ENCODE measurements around the gene COL8A1. TPM values are rescaled to one million over a fixed set of nuclear protein-coding genes. Genes with fewer than 3 reads are reported as not detected.
A peak's percentile ranks its signal among the peaks of the same experiment; 100 is the strongest.

Gene COL8A1
- total RNA-seq, 1 donor, result 324 TPM

DNA sequence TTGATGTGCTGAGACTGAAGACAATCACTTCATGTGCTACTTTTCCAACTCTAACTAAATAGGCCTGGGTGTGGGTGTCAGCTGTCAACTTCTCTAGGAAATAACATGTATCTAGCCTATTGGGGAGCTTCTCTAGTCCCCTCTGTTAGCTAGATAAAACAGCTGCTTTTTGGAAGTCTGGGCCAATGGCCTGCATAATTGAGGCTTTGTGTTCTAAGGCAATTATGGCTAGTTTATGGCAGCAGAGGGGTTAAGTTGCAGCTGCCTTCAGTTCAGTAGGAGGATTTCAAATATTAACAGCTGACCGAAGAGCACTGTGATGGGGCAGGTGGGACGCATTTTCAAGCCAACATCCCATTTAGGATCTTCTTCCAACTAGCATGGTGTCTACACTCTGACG lies 6.4 kb downstream of the COL8A1 start:
- no peak for DNase-seq (ENCODE audit: low read depth)
- TF ChIP-seq, protein P1, sequence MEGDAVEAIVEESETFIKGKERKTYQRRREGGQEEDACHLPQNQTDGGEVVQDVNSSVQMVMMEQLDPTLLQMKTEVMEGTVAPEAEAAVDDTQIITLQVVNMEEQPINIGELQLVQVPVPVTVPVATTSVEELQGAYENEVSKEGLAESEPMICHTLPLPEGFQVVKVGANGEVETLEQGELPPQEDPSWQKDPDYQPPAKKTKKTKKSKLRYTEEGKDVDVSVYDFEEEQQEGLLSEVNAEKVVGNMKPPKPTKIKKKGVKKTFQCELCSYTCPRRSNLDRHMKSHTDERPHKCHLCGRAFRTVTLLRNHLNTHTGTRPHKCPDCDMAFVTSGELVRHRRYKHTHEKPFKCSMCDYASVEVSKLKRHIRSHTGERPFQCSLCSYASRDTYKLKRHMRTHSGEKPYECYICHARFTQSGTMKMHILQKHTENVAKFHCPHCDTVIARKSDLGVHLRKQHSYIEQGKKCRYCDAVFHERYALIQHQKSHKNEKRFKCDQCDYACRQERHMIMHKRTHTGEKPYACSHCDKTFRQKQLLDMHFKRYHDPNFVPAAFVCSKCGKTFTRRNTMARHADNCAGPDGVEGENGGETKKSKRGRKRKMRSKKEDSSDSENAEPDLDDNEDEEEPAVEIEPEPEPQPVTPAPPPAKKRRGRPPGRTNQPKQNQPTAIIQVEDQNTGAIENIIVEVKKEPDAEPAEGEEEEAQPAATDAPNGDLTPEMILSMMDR (IDR thresholded peaks at IDR 0.05; ENCODE audit: insufficient read depth, low read depth, low read length), result no peak
- H3K4me3 ChIP-seq (ENCODE audit: low read depth, low read length), result no peak overlapping the region

DNA sequence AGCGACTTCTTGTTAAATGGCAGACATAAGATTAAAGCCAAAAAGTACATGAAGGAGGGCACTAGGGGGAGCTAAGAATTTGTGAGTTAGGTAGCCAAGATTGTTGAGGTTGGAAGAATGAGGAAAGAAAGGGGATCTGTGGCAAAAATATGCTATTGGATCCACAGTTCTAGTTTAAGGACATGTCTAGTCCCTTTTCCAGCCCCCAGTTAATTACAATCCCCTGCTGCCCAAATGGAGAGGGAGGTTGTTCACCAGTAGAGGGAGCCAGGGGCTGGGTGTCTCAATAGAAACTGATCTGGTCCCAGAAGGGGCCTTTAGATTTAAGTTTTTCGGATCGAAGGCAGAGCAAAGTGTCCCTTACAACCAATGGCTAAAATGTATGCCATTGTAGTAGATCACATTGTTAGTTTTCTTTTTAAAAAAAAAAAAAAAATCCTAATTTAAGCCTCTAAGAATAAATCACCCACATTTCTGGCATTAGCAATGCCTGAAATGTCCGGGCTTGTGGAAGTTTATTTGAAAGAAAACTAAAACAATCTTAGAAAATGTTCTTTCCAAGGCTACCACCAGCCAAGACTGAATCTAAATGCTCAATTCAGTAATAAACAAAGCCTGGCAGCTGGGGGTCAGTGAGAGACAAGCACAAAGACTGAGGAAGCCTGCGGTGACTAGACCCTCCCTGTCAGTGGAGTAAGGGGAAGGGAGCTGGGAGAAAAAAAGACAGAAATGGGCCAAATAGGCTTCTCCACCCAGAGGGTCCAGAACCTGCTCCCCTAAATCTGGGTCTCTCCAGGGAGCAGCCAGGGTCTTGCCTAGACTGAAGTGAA lies 7.1 kb downstream of the COL8A1 start:
- H3K4me3 ChIP-seq (ENCODE audit: low read depth, low read length), result no peak overlapping the region
- DNase-seq (ENCODE audit: low read depth), result peak; percentile 75
- TF ChIP-seq, protein P1 (IDR thresholded peaks at IDR 0.05; ENCODE audit: insufficient read depth, low read depth, low read length), result peak; percentile 78

DNA sequence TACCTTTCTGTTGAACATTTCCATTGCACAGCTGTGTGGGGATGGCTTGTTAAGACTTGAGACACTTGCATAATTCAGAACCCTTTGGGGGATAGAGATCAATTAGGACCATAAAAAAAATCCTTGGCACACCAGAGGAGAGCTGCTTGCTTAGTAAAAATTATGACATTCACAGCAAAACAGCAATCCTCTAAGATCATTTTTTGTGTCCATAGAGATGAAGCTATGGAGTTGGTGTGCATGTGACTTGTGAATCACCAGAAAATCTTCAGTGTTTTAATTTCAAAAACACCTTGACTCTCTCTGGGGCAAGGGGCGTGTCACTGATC lies 7.7 kb downstream of the COL8A1 start:
- TF ChIP-seq, protein P1 (IDR thresholded peaks at IDR 0.05; ENCODE audit: insufficient read depth, low read depth, low read length), result no peak
- no peak overlapping the region for H3K4me3 ChIP-seq (ENCODE audit: low read depth, low read length)
- DNase-seq (ENCODE audit: low read depth), result no peak

DNA sequence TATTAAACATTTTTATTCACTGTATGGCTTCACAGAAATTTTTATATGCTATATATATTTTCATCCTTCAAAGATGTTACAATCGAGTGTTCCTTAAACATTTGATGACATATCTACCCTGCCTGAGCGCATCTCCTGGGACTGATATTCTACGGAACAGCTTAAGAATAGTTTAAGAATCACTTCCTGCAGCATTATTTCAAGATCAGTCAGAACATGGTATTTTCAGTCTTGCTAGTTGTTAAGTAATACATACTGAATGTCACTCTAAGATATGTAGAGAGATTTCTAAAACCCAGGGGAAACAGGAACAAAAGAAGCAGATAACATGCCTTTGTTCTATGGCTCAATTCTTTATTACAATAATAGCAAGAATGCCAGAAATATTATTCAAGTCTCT lies 8.7 kb downstream of the COL8A1 start:
- no peak for DNase-seq (ENCODE audit: low read depth)
- no peak overlapping the region for H3K4me3 ChIP-seq (ENCODE audit: low read depth, low read length)
- TF ChIP-seq, protein P1 (IDR thresholded peaks at IDR 0.05; ENCODE audit: insufficient read depth, low read depth, low read length), result no peak

DNA sequence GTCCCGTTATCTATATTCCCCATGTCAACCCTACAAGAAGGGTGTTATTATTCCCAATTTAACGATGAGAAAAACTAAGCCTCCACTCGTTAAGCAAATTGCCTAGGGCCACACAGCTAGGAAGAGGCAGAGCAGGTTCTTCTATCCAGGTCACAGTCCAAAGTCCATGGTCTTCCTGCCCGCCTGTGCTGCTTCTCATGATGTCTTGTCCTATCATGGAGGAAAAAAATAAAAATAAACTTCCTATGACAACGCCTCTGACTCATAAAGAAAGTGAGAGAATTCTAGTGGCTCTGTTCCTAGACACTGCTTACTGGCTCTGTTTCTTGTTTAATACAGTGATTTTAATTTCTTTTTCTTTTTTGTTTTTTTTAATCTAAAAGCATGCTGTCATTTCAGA lies 9.7 kb downstream of the COL8A1 start:
- TF ChIP-seq, protein P1 (IDR thresholded peaks at IDR 0.05; ENCODE audit: insufficient read depth, low read depth, low read length), result no peak
- DNase-seq (ENCODE audit: low read depth), result peak; percentile 60
- no peak overlapping the region for H3K4me3 ChIP-seq (ENCODE audit: low read depth, low read length)

DNA sequence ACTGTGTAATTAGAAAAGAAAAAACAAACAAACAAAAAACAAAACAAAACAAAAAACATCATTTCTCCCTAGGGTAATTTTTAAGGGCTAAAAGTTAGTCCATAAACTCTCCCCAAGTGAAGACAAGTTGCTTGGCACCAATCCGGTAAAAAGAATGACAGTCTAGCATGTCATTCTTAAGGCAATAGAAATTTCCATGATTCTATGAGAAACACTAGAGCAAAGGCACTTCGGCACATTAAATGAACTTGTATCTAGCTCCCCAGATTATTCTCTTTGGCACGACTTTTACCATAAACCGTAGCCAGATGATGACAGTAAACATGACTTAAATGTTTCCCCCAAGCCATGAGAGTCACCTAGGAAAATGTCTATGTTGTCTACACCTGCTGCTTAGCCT lies 10.1 kb downstream of the COL8A1 start:
- no peak overlapping the region for H3K4me3 ChIP-seq (ENCODE audit: low read depth, low read length)
- TF ChIP-seq, protein P1 (IDR thresholded peaks at IDR 0.05; ENCODE audit: insufficient read depth, low read depth, low read length), result no peak
- no peak for DNase-seq (ENCODE audit: low read depth)

DNA sequence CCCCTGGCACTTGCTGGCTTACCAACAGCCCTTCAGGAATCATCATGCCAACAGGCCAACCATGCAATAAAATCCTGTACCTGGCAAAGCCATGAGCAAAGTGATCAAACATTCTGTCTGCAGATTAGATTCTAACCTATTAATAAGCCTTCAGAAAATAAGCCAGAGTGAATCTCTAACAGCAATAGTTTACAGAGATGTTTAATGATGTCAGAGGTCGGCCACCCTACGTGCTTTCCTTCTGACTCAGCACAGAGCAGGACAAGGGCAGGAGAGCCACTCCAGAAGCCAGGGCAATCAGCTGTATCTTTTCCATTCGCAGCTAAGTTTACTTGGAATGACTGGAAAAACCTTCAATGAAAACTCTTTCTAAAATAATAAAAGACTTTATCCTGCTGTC lies 13.1 kb downstream of the COL8A1 start:
- TF ChIP-seq, protein P1 (IDR thresholded peaks at IDR 0.05; ENCODE audit: insufficient read depth, low read depth, low read length), result no peak
- no peak overlapping the region for H3K4me3 ChIP-seq (ENCODE audit: low read depth, low read length)
- DNase-seq (ENCODE audit: low read depth), result peak; percentile 90
